Measurements from ENCODE around the gene KCNIP1.

DNA sequence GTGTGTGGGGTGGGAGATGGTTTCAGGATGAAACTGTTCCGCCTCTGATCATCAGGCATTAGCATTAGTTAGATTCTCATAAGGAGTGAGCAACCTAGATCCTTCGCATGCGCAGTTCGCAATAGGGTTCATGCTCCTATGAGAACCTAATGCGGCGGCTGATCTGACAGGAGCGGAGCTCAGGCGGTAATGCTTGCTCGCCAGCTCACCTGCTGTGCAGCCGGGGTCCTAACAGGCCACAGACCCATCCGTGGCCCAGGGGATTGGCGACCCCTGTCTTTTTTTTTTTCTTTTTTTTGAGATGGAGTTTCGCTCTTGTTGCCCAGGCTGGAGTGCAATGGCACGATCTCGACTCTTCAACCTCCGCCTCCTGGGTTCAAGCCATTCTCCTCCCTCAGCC, 119.1 kb downstream of the KCNIP1 start:
- TF ChIP-seq, protein P1, sequence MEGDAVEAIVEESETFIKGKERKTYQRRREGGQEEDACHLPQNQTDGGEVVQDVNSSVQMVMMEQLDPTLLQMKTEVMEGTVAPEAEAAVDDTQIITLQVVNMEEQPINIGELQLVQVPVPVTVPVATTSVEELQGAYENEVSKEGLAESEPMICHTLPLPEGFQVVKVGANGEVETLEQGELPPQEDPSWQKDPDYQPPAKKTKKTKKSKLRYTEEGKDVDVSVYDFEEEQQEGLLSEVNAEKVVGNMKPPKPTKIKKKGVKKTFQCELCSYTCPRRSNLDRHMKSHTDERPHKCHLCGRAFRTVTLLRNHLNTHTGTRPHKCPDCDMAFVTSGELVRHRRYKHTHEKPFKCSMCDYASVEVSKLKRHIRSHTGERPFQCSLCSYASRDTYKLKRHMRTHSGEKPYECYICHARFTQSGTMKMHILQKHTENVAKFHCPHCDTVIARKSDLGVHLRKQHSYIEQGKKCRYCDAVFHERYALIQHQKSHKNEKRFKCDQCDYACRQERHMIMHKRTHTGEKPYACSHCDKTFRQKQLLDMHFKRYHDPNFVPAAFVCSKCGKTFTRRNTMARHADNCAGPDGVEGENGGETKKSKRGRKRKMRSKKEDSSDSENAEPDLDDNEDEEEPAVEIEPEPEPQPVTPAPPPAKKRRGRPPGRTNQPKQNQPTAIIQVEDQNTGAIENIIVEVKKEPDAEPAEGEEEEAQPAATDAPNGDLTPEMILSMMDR (IDR thresholded peaks at IDR 0.05; ENCODE audit: control extremely low read depth in 1 of 3, insufficient read depth in 1 of 3, low read depth in 1 of 3, low read length in 3 of 3): no peak
- no peak for TF ChIP-seq EZH2 (IDR thresholded peaks at IDR 0.05; ENCODE audit: low read depth, low read length, severe bottlenecking)
- TF ChIP-seq CHD2 (IDR thresholded peaks at IDR 0.05; ENCODE audit: low read length): no peak
- no peak for TF ChIP-seq MAX (IDR thresholded peaks at IDR 0.05)
- TF ChIP-seq BRCA1 (IDR thresholded peaks at IDR 0.05; ENCODE audit: low read depth, low read length): no peak
- no peak for TF ChIP-seq KDM1A (IDR thresholded peaks at IDR 0.05; ENCODE audit: borderline replicate concordance, low read length)
- no peak for TF ChIP-seq SP1 (IDR thresholded peaks at IDR 0.05; ENCODE audit: low read depth, low read length)
- no peak for TF ChIP-seq CBX8 (IDR thresholded peaks at IDR 0.05; ENCODE audit: borderline replicate concordance, low read depth, low read length)
- no peak for TF ChIP-seq POU5F1 (IDR thresholded peaks at IDR 0.05; ENCODE audit: low read depth, low read length)

Measured in H1 (cell line).